GM21360 (cell line): ENCODE measurements around the gene ITFG1.

Experiments used
- ATAC-seq: cut with Tn5 transposase; IDR thresholded peaks from one replicate; pipeline ENCODE4 v1.9.1; 2021; ENCODE audit warnings: mild to moderate bottlenecking, moderate library complexity; ENCODE audit not compliant: unreplicated experiment

ITFG1 gene

DNA sequence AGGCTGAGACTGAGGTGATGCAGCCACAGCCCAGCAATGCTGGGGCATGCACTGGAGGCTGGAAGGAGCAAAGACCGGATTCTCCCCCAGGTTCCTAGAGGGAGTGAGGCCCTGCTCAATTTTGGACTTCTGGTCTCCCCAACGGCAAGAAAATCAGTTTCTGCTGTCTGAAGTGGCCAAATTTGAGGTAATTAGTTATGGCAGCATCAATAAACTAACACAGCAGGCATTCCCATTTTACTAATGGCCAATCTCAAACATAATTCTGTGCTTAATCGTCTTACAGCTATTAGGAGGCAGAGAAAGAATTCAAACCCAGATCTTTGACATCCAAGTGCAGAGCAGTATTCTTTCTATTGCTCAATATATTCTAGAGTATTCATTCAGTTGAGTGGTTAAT is 333.3 kb downstream of the ITFG1 start:
- ATAC-seq = no peak

DNA sequence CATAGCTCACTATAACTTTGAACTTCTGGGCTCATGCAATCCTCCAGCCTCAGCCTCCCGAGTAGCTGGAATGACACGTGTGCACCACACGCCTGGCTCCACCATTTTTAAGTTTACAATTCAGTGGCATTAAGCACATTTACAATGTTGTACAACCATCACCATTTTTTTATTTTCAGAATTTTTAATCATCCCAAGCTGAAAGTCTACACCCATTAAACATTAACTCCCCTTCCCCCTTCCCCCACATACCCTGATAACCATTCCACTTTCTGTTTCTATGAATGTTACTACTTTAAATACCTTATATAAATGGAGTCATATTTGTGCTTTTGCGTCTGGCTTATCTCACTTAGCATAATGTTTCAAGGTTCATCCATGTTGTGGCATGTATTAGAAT is 335.1 kb downstream of the ITFG1 start:
- ATAC-seq = no peak

DNA sequence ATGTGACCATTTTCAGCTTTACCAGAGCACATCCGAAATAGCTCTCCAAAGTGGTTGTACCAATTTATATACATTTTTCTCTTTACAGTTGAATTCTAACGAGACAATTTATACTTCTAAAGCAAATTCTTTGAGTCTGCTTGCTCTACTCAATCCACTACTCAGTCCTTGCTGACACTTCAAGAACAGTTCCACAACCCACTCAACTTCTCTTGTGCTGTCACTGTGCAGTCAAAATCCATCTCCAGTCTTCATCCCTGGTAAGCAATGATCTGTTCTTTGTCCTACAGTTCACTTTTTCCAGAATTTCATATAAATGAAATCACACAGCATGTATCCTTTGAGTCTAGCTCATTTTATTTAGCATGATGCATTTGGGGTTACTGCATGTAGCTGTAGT is 347.7 kb downstream of the ITFG1 start:
- no peak for ATAC-seq

DNA sequence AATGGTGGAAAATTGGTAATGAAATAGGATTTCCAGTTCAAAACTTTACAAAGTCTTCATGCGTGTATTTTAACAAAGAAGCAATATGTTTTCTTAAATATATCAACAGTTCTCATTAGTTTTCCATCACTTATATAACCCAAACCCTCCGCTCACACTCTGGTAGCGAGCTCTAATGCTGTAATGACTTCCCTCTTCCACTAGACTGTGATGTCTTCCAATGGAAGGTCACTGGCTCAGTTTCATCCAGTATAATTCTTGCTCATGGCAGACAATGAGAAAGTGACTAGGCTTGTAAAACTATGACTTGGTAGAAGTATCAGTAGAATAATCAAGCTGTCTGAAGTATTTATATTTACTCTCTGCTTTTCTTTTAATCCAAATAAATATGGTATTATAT is 349.9 kb downstream of the ITFG1 start:
- ATAC-seq = no peak

DNA sequence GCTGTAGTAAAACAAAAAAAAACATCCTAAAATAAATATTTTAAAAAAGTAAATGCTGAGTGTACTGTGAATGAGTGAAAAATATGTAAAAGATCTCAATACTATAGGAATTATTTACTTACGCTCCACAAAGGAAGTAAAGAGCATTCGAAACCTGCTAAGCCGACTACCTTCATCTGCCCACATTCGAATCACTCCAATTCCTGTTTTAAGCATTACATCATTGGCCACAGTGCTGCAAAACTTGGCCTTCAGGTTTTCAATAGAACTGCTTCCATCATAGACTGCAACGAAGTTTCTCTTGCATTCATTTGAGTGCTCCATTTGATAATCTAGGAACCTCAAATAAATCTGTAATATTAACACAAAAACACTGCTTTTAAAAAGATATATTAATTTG is 351.5 kb downstream of the ITFG1 start:
- no peak for ATAC-seq
